Breast epithelium (tissue), 4 donors: ENCODE results near the gene CTDSP2. TPM values are rescaled to one million over a fixed set of nuclear protein-coding genes. Genes with fewer than 3 reads are reported as not detected.
"Not testable (repeated sequence)": the region's sequence is repeated elsewhere in the genome, so short reads cannot be mapped to it uniquely, and the experiment has no call there.

ENCODE experiments used
- DNase-seq, 2 donors: peaks; one replicate each; pipeline ENCODE4 v3.0.0-alpha.2; 2019; ENCODE audit warnings: low spot score in 2 of 2
- H3K27ac ChIP-seq, 2 donors: fragments of 200-600 bp; sonication (generic) in 1 of 2; one replicate each; pipeline ENCODE4 v1.5.1; 2016 to 2019; ENCODE audit warnings: mild to moderate bottlenecking in 1 of 2
- H3K27me3 ChIP-seq, 2 donors: fragments of 200-600 bp; sonication (generic) in 1 of 2; one replicate each; pipeline versions ENCODE4 v1.5.1 to v1.6.0; 2017 to 2019; ENCODE audit warnings: control low read depth in 1 of 2, mild to moderate bottlenecking in 1 of 2
- H3K36me3 ChIP-seq: fragments of 200-600 bp; one replicate; pipeline ENCODE4 v1.5.1; 2019
- H3K4me1 ChIP-seq, 2 donors: fragments of 200-600 bp; sonication (generic); one replicate each; pipeline ENCODE4 v1.5.1; 2016 to 2019; ENCODE audit warnings: control low read depth in 1 of 2
- H3K4me3 ChIP-seq, 3 donors: fragments of 200-600 bp; sonication (generic); 1 replicate in 2 of 3; 2 replicates in 1 of 3; pipeline ENCODE4 v1.5.1; 2016 to 2019; ENCODE audit warnings: mild to moderate bottlenecking in 3 of 3, moderate library complexity in 2 of 3
- H3K9me3 ChIP-seq, 2 donors: fragments of 200-600 bp; sonication (generic) in 1 of 2; one replicate each; pipeline ENCODE4 v1.5.1; 2016 to 2019; ENCODE audit warnings: control low read depth in 1 of 2
- CTCF ChIP-seq, 3 donors: fragments of 450-650 bp; IDR thresholded peaks; one replicate each; pipeline ENCODE4 v1.5.1; 2016 to 2017; ENCODE audit warnings: antibody characterized with exemption in 3 of 3, mild to moderate bottlenecking in 3 of 3, moderate library complexity in 3 of 3
- POLR2A ChIP-seq: fragments of 450-650 bp; IDR thresholded peaks from one replicate; pipeline ENCODE4 v1.6.1; 2016; ENCODE audit warnings: antibody characterized with exemption, mild to moderate bottlenecking, moderate library complexity
- POLR2AphosphoS5 ChIP-seq, 3 donors: sonication (generic); formaldehyde crosslinking; IDR thresholded peaks; one replicate each; pipeline ENCODE4 v1.6.1; 2017; ENCODE audit warnings: antibody characterized with exemption in 3 of 3
- intact Hi-C: fragments of 100-400 bp; cut with DNase I; formaldehyde crosslinking; loops from one replicate; pipeline ENCODE4 v1.15.1; 2023; ENCODE audit warnings: low total_unique reads
- total RNA-seq, 3 donors: library from RNA; depleted of rRNA; stranded (reverse); fragments of >200 nt; gene quantifications; one replicate each; pipeline ENCODE4 v1.1.0, GENCODE V29; 2016

CTDSP2 gene
- total RNA-seq, 3 donors from 2014 or later: 144 to 175 (median 167) TPM

- intact Hi-C loops: no loop called here
- no peaks in the 10 kb centered on the region for H3K36me3 ChIP-seq
- no peak for DNase-seq
- H3K9me3 ChIP-seq: no peaks in the 10 kb centered on the region
- no peak overlapping the region for H3K4me3 ChIP-seq
- TF ChIP-seq POLR2AphosphoS5 (IDR thresholded peaks at IDR 0.05): no peak
- TF ChIP-seq POLR2A: no peak
- no peak for TF ChIP-seq CTCF (IDR thresholded peaks at IDR 0.05)
- H3K4me1 ChIP-seq: peaks cover 0 to 5% of the 10 kb centered on the region in 2 donors
- no peaks in the 10 kb centered on the region for H3K27me3 ChIP-seq
- peak overlapping the region in 1 of 2 donors; percentile 13 for H3K27ac ChIP-seq
Measured at GRCh38 chr12:57850854-57851430, 4.4 kb upstream of the CTDSP2 start.

- H3K4me1 ChIP-seq, intact Hi-C loops, H3K9me3 ChIP-seq, H3K27ac ChIP-seq, H3K4me3 ChIP-seq, H3K27me3 ChIP-seq, H3K36me3 ChIP-seq, DNase-seq: not testable (repeated sequence)
Measured at GRCh38 chr12:57849447-57849846, 2.9 kb upstream of the CTDSP2 start.

DNA sequence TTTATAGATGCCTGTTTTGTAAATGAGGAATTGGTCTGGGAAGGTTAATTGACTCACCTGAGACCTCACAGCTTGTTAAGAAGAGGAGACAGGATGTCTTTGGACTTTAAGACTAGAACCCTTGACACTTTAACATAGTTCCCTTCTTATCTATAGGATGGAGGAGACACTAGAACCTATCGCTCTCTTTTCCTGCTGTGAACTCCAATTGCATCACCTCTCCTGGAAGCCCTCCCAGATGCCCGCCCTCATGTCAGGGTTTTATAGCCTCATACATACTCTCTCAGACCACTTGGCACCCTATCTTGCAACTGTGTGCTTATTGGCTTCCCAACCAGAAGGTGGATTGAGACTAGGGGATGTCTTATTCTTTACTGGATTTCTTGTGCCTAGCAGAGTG lies 2.5 kb upstream of the CTDSP2 start:
- peaks cover 0 to 5% of the 10 kb centered on the region in 2 donors for H3K4me1 ChIP-seq
- H3K27ac ChIP-seq: no peak overlapping the region
- H3K4me3 ChIP-seq: no peak overlapping the region
- no peaks in the 10 kb centered on the region for H3K27me3 ChIP-seq
- H3K36me3 ChIP-seq: no peaks in the 10 kb centered on the region
- no peaks in the 10 kb centered on the region for H3K9me3 ChIP-seq
- intact Hi-C loops: no loop called here
- no peak for DNase-seq
- TF ChIP-seq POLR2A: no peak
- TF ChIP-seq CTCF (IDR thresholded peaks at IDR 0.05): no peak
- TF ChIP-seq POLR2AphosphoS5 (IDR thresholded peaks at IDR 0.05): no peak

DNA sequence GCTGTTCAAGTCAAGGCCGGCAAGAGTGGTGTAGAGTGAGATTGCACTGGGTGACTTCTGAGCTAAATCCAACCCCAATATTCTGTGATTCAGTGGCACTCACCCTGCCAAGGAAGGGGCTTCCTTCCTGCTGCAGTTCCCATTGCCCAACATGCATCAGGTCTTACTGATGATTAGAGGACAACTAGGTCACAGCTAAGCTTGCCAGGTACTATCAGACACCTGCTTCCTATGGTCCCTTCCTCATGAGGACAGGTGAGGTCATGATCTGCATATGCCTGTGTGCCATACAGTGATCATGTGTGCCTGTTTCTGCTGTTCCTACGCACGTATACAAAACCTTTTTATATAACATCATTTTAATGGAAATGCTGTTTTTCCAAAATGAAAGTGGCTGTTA lies 1.7 kb upstream of the CTDSP2 start:
- no peak for DNase-seq
- Histone ChIP-seq H3K4me1 (peaks cover 0 to 9% of the 10 kb centered on the region in 2 donors), H3K36me3 (no peaks in the 10 kb centered on the region), H3K4me3 (no peak overlapping the region), H3K9me3 (no peaks in the 10 kb centered on the region), H3K27ac (no peak overlapping the region), H3K27me3 (no peaks in the 10 kb centered on the region)
- TF ChIP-seq POLR2A: no peak
- no peak for TF ChIP-seq CTCF (IDR thresholded peaks at IDR 0.05)
- TF ChIP-seq POLR2AphosphoS5 (IDR thresholded peaks at IDR 0.05): no peak
- intact Hi-C loops: no loop called here

DNA sequence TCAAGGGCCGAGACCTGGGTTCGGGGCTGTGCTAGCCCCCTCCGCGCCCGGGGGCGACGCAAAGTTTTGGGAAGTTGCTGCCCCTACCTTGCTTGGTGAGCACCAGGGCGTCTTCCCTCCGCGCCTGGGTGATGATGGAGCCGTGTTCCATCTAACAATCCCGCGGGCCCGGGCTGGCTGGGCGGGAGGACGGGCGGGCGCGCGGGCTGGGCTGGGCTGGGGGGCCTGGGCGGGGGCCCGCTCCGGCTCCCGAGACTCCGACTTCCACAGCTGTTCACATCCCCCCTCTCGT lies 298 bp downstream of the CTDSP2 start:
- H3K9me3 ChIP-seq: no peaks in the 10 kb centered on the region
- no peaks in the 10 kb centered on the region for H3K27me3 ChIP-seq
- TF ChIP-seq CTCF (IDR thresholded peaks at IDR 0.05) (no peak), POLR2A (no peak), POLR2AphosphoS5 (IDR thresholded peaks at IDR 0.05) (no peak)
- peak overlapping the region; percentile 80 to 100 (median 97) for H3K4me3 ChIP-seq
- DNase-seq: no peak
- peak overlapping the region; percentile 99 to 100 for H3K27ac ChIP-seq
- H3K36me3 ChIP-seq: no peaks in the 10 kb centered on the region
- peaks cover 0 to 23% of the 10 kb centered on the region in 2 donors for H3K4me1 ChIP-seq
- intact Hi-C loops: loop anchor here (1.0 kb wide), 1 partner anchor 15 kb away; no protein-coding TSS in a partner anchor
